HUES64 (cell line): Measurements from ENCODE around the gene ST6GALNAC3.

Source experiments
- H3K27ac ChIP-seq: 2 replicates; pipeline ENCODE4 v1.7.0; 2013; ENCODE audit warnings: low read depth, low read length, inconsistent platforms
- H3K27me3 ChIP-seq: 2 replicates; pipeline ENCODE4 v1.6.1; 2013; ENCODE audit warnings: mild to moderate bottlenecking, low read length; ENCODE audit not compliant: insufficient read depth
- H3K36me3 ChIP-seq: 2 replicates; pipeline ENCODE4 v1.6.1; 2013; ENCODE audit warnings: mild to moderate bottlenecking, low read length; ENCODE audit not compliant: insufficient read depth
- H3K4me1 ChIP-seq: 2 replicates; pipeline ENCODE4 v1.6.1; 2013; ENCODE audit warnings: mild to moderate bottlenecking, low read length, moderate library complexity; ENCODE audit not compliant: insufficient read depth
- H3K4me3 ChIP-seq: 2 replicates; pipeline ENCODE4 v1.5.1; 2013; ENCODE audit warnings: mild to moderate bottlenecking, low read length, moderate library complexity
- H3K9ac ChIP-seq: 2 replicates; pipeline ENCODE4 v1.6.1; 2013; ENCODE audit warnings: mild to moderate bottlenecking, low read depth, low read length
- H3K9me3 ChIP-seq: 2 replicates; pipeline ENCODE4 v1.6.1; 2013; ENCODE audit warnings: low read depth, low read length; ENCODE audit not compliant: insufficient read depth
- WGBS: fragments of 150-250, 120-280 bp; methylation state at CpG from one replicate; pipeline ENCODE4 v1.1.7; 2013; ENCODE audit warnings: missing lambda C conversion rate; 5-methylcytosine and 5-hydroxymethylcytosine counted together

ST6GALNAC3 gene

DNA sequence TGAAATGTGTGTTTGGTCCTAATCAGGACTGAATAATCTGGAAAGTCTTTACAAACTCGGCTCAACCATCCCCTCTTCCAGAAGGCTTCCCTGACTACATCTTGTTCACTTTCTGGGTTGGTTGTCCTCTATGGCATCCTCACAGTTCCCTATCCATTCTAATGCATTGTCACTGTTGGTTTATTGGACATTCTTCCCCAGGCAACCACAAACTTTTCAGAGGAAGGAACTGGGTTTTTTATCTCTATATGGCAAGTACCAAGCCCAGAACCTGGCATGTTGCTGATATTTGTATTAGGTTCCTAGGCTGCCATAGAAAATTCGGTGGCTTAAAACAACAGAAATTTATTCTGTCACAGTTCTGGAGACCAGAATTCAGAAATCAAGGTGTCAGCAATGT is 429.2 kb downstream of the ST6GALNAC3 start:
- Histone ChIP-seq H3K36me3 (no peaks in the 10 kb centered on the region), H3K4me1 (peaks cover 48% of the 10 kb centered on the region), H3K9me3 (no peaks in the 10 kb centered on the region), H3K9ac (no peak overlapping the region; the same call in 1 of the 2 replicates), H3K27ac (peak overlapping the region; percentile 37; the same call in 1 of the 2 replicates), H3K27me3 (no peaks in the 10 kb centered on the region), H3K4me3 (no peak overlapping the region)
- 91% methylated on average over 2 of the region's 2 CpGs for WGBS

DNA sequence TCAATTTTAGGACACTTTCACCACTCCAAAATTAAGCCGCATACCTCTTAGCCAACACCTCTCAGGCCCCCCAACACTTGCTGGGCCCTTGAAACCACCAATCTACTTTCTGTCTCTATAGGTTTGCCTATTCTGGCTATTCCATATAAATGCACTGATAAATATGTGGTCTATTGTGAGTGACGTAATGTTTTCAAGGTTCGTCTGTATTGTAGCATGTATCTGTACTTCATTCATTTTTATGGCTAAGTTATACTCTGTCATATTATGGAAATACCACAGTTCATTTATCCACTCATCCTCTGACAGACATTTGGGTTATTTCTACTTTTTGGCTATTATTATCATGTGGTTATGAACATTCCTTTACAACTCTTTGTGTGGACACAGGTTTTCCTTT is 432.8 kb downstream of the ST6GALNAC3 start:
- H3K4me1 ChIP-seq: peaks cover 30% of the 10 kb centered on the region
- no peak overlapping the region for H3K9ac ChIP-seq
- H3K27me3 ChIP-seq: no peaks in the 10 kb centered on the region
- H3K4me3 ChIP-seq: no peak overlapping the region
- H3K36me3 ChIP-seq: no peaks in the 10 kb centered on the region
- WGBS: 96% methylated on average over 1 of the region's 3 CpGs
- H3K9me3 ChIP-seq: no peaks in the 10 kb centered on the region
- H3K27ac ChIP-seq: no peak overlapping the region

DNA sequence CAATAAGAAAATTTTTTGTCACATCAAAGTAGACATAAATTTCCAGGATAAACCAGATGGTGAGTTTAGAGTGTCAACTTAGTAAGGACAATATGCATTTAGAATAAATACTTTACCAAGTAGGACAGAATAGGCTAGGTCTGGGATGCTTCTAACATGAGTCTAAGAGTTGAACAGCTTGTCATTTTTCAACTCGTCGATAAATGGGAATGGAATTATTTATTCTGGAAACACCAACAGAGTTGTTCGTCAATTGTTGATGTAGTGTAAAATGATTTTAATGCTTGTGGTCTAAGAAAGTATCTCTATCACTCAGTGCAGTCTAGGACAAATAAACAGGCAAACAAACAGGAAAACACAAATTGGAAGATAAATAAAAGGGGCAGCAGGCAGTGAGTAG is 434.3 kb downstream of the ST6GALNAC3 start:
- Histone ChIP-seq H3K9ac (no peak overlapping the region), H3K27ac (no peak overlapping the region), H3K4me3 (no peak overlapping the region), H3K27me3 (no peaks in the 10 kb centered on the region), H3K9me3 (no peaks in the 10 kb centered on the region), H3K4me1 (peaks cover 17% of the 10 kb centered on the region), H3K36me3 (no peaks in the 10 kb centered on the region)
- 97% methylated on average over 3 of the region's 3 CpGs for WGBS

DNA sequence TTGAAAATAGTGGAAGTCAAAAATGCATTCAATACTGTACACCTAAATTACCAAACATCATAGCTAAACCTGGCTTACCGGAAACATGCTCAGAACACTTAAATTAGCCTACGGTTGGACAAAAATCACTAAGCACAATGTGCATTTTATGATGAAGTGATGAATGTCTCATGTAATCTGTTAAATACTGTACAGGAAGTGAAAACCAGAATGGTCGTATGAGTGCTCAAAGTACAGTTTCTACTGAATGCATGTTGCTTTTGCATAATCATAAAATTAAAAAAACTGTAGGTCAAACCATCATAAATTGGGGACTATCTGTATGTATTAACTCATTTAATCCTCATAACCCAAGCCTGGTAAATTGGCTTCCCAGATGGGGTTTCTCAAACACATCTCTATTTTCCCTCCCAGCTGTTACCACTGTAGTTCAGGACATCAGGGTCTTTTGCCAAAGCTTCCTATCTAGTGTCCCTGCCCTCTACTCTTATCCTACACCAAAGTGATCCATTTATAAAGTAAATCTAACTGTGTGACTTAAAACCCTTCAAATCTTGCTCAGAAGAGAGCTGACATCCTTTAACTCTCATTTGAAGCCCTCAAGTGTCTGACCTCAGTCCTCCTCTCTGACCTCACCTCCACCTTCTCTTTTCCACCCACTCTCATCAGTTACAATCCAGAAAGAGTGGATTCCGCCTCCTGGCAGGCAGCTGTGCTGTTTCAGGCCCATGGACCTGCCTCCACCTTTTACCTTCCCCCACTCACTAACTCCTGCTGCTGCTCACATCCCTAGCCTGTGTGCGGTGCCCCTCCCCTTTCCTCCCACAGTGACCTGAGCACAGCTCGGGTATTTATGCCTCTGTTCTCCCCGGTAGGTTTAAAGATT is 436.4 kb downstream of the ST6GALNAC3 start:
- Histone ChIP-seq H3K27ac (peak overlapping the region; percentile 42; the same call in 1 of the 2 replicates), H3K9ac (no peak overlapping the region), H3K27me3 (no peaks in the 10 kb centered on the region), H3K4me3 (no peak overlapping the region), H3K9me3 (no peaks in the 10 kb centered on the region), H3K36me3 (no peaks in the 10 kb centered on the region), H3K4me1 (peaks cover 16% of the 10 kb centered on the region)
- 56% methylated on average over 7 of the region's 7 CpGs for WGBS

DNA sequence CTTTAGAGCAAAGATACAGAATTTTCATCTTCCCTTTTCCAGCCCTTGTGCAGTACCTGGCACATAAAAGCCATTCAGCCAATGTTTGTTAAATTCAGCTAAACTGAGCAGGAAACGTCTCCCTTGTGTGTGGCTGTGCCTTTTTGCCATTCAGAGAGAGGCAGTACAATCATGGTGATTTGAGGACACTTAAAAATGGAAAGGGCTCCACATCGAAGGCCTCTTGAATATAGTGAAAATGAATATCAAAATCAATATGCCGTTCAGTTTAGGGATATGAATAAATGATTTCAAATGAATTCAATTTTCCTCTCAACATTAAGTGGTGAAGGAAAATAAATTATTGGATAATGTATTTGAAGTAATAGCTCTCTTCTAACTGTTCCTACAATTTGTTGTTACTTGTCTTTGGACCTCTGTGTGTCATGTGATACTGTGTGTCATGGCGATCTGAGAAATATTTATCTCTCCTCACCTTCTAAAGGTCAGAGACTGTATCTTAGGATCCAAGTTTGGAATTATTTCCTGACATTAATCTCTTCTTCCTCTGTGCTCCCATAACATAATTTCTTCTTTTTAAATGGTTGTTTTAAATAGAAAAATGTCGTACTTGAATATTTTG is 437.1 kb downstream of the ST6GALNAC3 start:
- peaks cover 16% of the 10 kb centered on the region for H3K4me1 ChIP-seq
- 54% methylated on average over 2 of the region's 5 CpGs for WGBS

DNA sequence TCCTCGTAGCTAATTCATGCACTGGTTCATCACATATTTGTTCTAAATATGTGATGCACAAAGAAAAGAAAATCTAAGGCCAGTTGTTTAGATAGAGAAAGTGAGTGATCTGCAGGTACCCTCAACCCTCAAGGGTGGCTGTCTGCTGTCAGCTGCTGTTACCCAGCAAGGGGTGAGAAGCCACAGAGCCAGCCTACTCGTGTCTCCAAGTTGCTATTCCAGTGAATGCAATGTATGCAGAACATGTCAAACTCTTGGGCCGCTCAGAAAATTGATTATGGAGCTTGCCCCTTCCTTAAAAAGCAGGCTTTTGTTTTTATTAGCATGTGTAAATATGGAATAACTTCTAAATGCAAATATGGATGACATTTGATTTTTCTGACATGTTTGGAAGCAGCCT is 456.4 kb downstream of the ST6GALNAC3 start:
- Histone ChIP-seq H3K9ac (no peak overlapping the region), H3K4me3 (no peak overlapping the region), H3K4me1 (no peaks in the 10 kb centered on the region), H3K27me3 (no peaks in the 10 kb centered on the region), H3K27ac (no peak overlapping the region), H3K36me3 (no peaks in the 10 kb centered on the region), H3K9me3 (no peaks in the 10 kb centered on the region)
- 86% methylated on average over 3 of the region's 3 CpGs for WGBS

More for the DNA sequence above, 437.1 kb downstream of the ST6GALNAC3 start:
- Histone ChIP-seq H3K27me3 (no peaks in the 10 kb centered on the region), H3K27ac (peak overlapping the region; percentile 42; the same call in 1 of the 2 replicates), H3K9ac (no peak overlapping the region), H3K4me3 (no peak overlapping the region), H3K9me3 (no peaks in the 10 kb centered on the region), H3K36me3 (no peaks in the 10 kb centered on the region)

DNA sequence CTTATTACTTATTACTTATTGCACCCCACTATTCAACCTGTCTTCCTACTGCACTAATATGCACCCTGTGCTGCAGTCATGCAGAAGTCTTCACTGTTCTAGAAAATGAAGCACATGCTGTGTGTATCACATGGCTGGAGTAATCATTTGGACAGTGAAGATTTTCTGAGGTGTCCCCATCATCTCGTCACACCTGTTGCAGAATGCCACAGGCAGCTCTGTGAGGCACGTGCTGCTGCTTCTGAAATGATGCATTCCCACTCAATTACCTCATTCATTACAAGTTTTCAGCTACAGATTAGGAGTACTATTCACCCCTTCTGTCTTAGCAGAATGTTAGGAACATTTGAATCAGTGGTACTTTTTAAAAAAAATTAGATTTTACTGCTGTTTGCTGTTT is 467.1 kb downstream of the ST6GALNAC3 start:
- Histone ChIP-seq H3K4me1 (0 out of 2 replicates have a peak, but pooled peaks cover 4% of the 10 kb centered on the region), H3K36me3 (no peaks in the 10 kb centered on the region), H3K9ac (no peak overlapping the region), H3K4me3 (no peak overlapping the region), H3K27ac (no peak overlapping the region), H3K27me3 (no peaks in the 10 kb centered on the region), H3K9me3 (no peaks in the 10 kb centered on the region)
- WGBS: 90% methylated on average over 2 of the region's 2 CpGs

DNA sequence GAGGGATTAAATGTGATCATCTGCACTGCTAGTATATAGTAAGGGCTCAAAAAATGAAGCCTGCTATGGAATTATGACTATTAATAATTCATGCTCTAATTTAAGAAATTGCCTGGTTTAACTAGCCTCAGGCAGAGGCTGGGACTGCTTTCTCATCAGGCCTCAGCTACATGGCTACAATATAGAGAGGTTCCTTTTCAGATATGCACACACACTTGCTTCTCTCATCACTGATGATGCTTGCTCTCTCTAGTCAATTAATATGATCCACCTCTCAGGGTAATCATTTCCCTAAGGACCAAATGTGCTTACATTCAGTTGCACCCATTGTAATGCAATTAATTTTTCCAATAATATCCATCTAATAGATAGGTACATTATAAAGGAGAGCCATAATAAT is 467.8 kb downstream of the ST6GALNAC3 start:
- H3K9ac ChIP-seq: no peak overlapping the region
- 0 out of 2 replicates have a peak, but pooled peaks cover 9% of the 10 kb centered on the region for H3K4me1 ChIP-seq
- H3K27ac ChIP-seq: no peak overlapping the region
- no peaks in the 10 kb centered on the region for H3K9me3 ChIP-seq
- H3K36me3 ChIP-seq: no peaks in the 10 kb centered on the region
- H3K27me3 ChIP-seq: no peaks in the 10 kb centered on the region
- H3K4me3 ChIP-seq: no peak overlapping the region

DNA sequence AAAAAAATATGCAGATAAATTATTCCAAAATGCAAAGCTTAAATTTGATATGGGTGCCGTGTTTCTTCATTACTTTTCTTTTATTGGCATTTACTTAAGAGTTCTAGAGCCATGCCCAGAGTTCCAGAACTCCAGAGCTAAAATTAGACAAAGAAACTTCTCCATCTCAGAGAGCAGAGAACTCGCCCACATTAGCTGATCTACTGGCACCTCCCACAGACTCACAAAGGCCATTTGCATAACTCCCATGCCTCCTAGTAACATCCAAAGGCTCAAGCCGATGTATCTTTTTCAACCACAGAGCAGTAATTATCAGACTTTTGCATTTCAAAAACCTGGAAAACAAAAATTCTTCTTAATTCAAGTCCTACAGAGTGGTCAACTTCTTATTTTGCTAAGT is 468.9 kb downstream of the ST6GALNAC3 start:
- Histone ChIP-seq H3K27ac (no peak overlapping the region), H3K9me3 (no peaks in the 10 kb centered on the region), H3K4me1 (peaks cover 14% of the 10 kb centered on the region; the same call in 1 of the 2 replicates), H3K27me3 (no peaks in the 10 kb centered on the region), H3K36me3 (no peaks in the 10 kb centered on the region), H3K4me3 (no peak overlapping the region), H3K9ac (no peak overlapping the region)
- WGBS: 90% methylated on average over 3 of the region's 3 CpGs

DNA sequence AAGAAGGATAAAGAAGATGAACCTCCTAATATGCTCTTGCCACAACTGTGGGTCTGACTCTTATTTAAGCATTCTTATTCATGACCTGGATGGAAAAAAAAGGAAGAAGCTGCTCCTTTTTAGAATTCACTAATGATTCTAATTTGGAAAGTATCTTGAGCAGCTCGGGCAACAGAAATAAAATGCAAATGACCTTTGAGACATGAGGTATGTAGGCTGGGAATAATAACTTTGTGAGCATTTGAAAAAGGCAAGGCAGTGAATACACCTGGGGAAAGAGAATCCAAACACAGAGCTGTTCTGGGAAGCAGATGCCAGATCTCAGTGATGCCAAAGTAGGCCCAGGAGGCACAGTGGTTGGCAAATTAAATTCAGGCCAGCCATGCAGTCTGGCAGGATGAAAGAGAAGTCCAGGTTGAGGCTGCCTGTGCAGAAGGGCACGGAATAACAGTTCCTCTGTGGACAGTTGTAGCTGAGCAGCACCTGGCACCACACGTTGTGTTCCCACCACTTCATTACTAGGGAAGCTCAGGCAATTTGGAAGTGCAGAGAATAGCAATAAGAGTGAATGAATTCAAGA is 471.9 kb downstream of the ST6GALNAC3 start:
- 93% methylated on average over 3 of the region's 3 CpGs for WGBS
- no peaks in the 10 kb centered on the region for H3K36me3 ChIP-seq
- no peak overlapping the region for H3K27ac ChIP-seq
- H3K4me1 ChIP-seq: peaks cover 10% of the 10 kb centered on the region; the same call in 1 of the 2 replicates
- no peak overlapping the region for H3K9ac ChIP-seq
- H3K27me3 ChIP-seq: no peaks in the 10 kb centered on the region
- no peak overlapping the region for H3K4me3 ChIP-seq
- H3K9me3 ChIP-seq: no peaks in the 10 kb centered on the region

DNA sequence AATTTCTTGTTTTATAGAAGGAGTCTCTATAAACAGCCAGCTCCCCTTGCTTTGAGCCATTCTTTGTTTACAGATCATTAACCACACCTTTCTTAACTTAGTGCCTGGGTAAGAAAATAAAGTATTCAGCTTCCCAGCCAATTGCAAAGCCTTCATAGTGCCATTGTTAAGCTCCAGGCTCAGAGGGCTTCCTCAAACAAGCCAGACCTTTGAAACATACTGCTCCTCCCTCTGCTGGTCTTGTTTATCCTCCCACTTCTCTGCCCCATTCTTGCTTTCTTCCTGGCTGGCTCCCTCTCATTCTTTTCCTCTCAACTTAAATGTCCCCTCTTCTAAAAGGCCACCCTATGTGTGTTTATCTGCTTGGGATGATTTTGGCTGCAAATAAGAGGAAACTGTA is 473.4 kb downstream of the ST6GALNAC3 start:
- no peaks in the 10 kb centered on the region for H3K9me3 ChIP-seq
- peaks cover 10% of the 10 kb centered on the region; the same call in 1 of the 2 replicates for H3K4me1 ChIP-seq
- H3K27me3 ChIP-seq: no peaks in the 10 kb centered on the region
- no peaks in the 10 kb centered on the region for H3K36me3 ChIP-seq
- no peak overlapping the region for H3K27ac ChIP-seq
- no peak overlapping the region for H3K4me3 ChIP-seq
- no peak overlapping the region for H3K9ac ChIP-seq
